K562 (cell line): ENCODE data around the gene TENT4A. TPM values are rescaled to one million over a fixed set of nuclear protein-coding genes. Genes with fewer than 3 reads are reported as not detected.

Source experiments
- ATAC-seq: fragments of 200-7000 bp; cut with Tn5 transposase; 3 replicates; pipeline ENCODE4 v1.9.1; 2020; ENCODE audit warnings: moderate library complexity
- BruUV-seq: library from RNA; stranded (reverse); fragments of 400-500 nt; replicated peaks from 2 replicates; lab custom pipeline; 2021; lab: Mats Ljungman, UMichigan
- CTCF ChIA-PET: fragments of 300-600 bp; formaldehyde crosslinking; extraction: SDS; loops from one replicate; lab custom pipeline; 2021; ENCODE audit warnings: low intra/inter-chr PET ratio; lab: Yijun Ruan, JAX
- POLR2A ChIA-PET: fragments of 300-600, 350-650 bp; sonication (Branson Sonifier 250); formaldehyde crosslinking; extraction: SDS; loops from one replicate; lab custom pipeline; 2021; ENCODE audit warnings: antibody characterized with exemption, inconsistent platforms; lab: Yijun Ruan, JAX
- DNase-seq, 4 experiments: peaks; one replicate each; pipeline versions ENCODE4 v3.0.0 to v3.0.0-alpha.2; 2011 to 2018; ENCODE audit warnings: low spot score in 3 of 4, mixed read lengths in 3 of 4; ENCODE audit errors: extremely low read depth in 1 of 4
- FAIRE-seq: peaks from 2 replicates; lab custom pipeline; 2011; peaks lifted over from hg19 to GRCh38; lab: Jason Lieb, UNC
- H2AFZ ChIP-seq: 2 replicates; pipeline ENCODE4 v1.6.0; 2011; ENCODE audit warnings: low read depth, low read length, control low read depth, inconsistent platforms
- H3K27ac ChIP-seq: fragments of 200-600 bp; 3 replicates; pipeline ENCODE4 v1.8.0; 2011; ENCODE audit warnings: low read depth, mild to moderate bottlenecking, control low read depth, inconsistent platforms, low read length, moderate library complexity, mixed read lengths; ENCODE audit errors: extremely low read depth
- H3K27me3 ChIP-seq, 2 experiments: fragments of 300-600 bp in 1 of 2; 2 replicates in 1 of 2; 3 replicates in 1 of 2; pipeline versions ENCODE4 v1.6.0 to v1.8.0; 2011; ENCODE audit warnings: inconsistent platforms in 2 of 2, low read length in 2 of 2, mild to moderate bottlenecking in 1 of 2, mixed read lengths in 1 of 2, moderate library complexity in 1 of 2; ENCODE audit not compliant: control insufficient read depth in 2 of 2, insufficient read depth in 2 of 2
- H3K36me3 ChIP-seq: fragments of 300-600 bp; 3 replicates; pipeline ENCODE4 v1.8.0; 2011; ENCODE audit warnings: mild to moderate bottlenecking, low read length, inconsistent platforms; ENCODE audit not compliant: control insufficient read depth, insufficient read depth
- H3K4me1 ChIP-seq, 2 experiments: fragments of 200-600 bp in 1 of 2; replicated peaks in 1 of 2; 2 replicates in 1 of 2; 3 replicates in 1 of 2; pipeline versions ENCODE4 v1.5.1 to v1.8.0; 2011; ENCODE audit warnings: inconsistent platforms in 2 of 2, low read length in 2 of 2, mild to moderate bottlenecking in 1 of 2, mixed read lengths in 1 of 2, moderate library complexity in 1 of 2; ENCODE audit not compliant: control insufficient read depth in 2 of 2, insufficient read depth in 2 of 2
- H3K4me2 ChIP-seq: 2 replicates; pipeline ENCODE4 v1.6.1; 2011; ENCODE audit warnings: low read length, control low read depth, inconsistent platforms, mixed read lengths; ENCODE audit not compliant: insufficient read depth
- H3K4me3 ChIP-seq: fragments of 200-600 bp; sonication (generic), shearing (Covaris generic); 2 replicates; pipeline ENCODE4 v1.5.1; 2016; ENCODE audit warnings: control low read depth, inconsistent platforms
- H3K79me2 ChIP-seq: fragments of 200-600 bp; 3 replicates; pipeline ENCODE4 v1.8.0; 2011; ENCODE audit warnings: low read length, inconsistent platforms; ENCODE audit not compliant: control insufficient read depth, insufficient read depth
- H3K9ac ChIP-seq, 2 experiments: 2 replicates each; pipeline versions ENCODE4 v1.6.0 to v1.6.1; 2011; ENCODE audit warnings: low read depth in 2 of 2, low read length in 2 of 2, control low read depth in 1 of 2, inconsistent platforms in 1 of 2, mild to moderate bottlenecking in 1 of 2, mixed read lengths in 1 of 2; ENCODE audit not compliant: insufficient read depth in 1 of 2
- H3K9me1 ChIP-seq: one replicate; pipeline ENCODE4 v1.6.0; 2011; ENCODE audit warnings: inconsistent platforms, mild to moderate bottlenecking, low read length, moderate library complexity; ENCODE audit not compliant: control insufficient read depth, insufficient read depth
- H3K9me3 ChIP-seq: replicated peaks from 2 replicates; pipeline ENCODE4 v1.5.1; 2011; ENCODE audit warnings: low read depth, low read length, inconsistent platforms; ENCODE audit not compliant: control insufficient read depth, insufficient read depth
- H4K20me1 ChIP-seq: replicated peaks from 2 replicates; pipeline ENCODE4 v1.6.1; 2011; ENCODE audit warnings: low read length, inconsistent platforms, mixed read lengths; ENCODE audit not compliant: control insufficient read depth, insufficient read depth
- E2F5 ChIP-seq: sonication (generic); formaldehyde crosslinking; IDR thresholded peaks from 2 replicates; pipeline ENCODE4 v1.8.0; 2022; ENCODE audit warnings: mild to moderate bottlenecking, missing genetic modification reagents
- GABPB2 ChIP-seq: fragments of 250-450 bp; sonication (Bioruptor Pico); conservative IDR thresholded peaks from 2 replicates; pipeline ENCODE4 v1.5.1; 2021; ENCODE audit warnings: mild to moderate bottlenecking
- IRF9 ChIP-seq: fragments of 450-650 bp; IDR thresholded peaks from 2 replicates; pipeline ENCODE4 v1.6.1; 2016; ENCODE audit warnings: missing biosample characterization, missing genetic modification characterization
- REST ChIP-seq, 2 experiments: fragments of 450-650 bp; formaldehyde crosslinking in 1 of 2; IDR thresholded peaks; 2 replicates each; pipeline versions ENCODE4 v1.4.0 to v1.6.1; 2014 to 2020; ENCODE audit warnings: mild to moderate bottlenecking in 2 of 2, borderline replicate concordance in 1 of 2, low read depth in 1 of 2
- ZNF140 ChIP-seq: fragments of 250-450 bp; sonication (Bioruptor Pico); IDR thresholded peaks from 2 replicates; pipeline ENCODE4 v1.8.0; 2021; ENCODE audit warnings: moderate library complexity, mild to moderate bottlenecking, inconsistent platforms
- ZNF395 ChIP-seq: fragments of 200-800 bp; sonication (Bioruptor generic); IDR thresholded peaks from 2 replicates; pipeline ENCODE4 v1.6.1; 2017; ENCODE audit warnings: missing genetic modification characterization, missing compliant biosample characterization
- ZNF436 ChIP-seq: fragments of 250-450, 450-650 bp; sonication (Bioruptor Pico); formaldehyde crosslinking; IDR thresholded peaks from 2 replicates; pipeline ENCODE4 v1.7.0; 2020; ENCODE audit warnings: mild to moderate bottlenecking
- ZNF740 ChIP-seq, 3 experiments: fragments of 200-800 bp in 1 of 3; sonication (Bioruptor generic) in 1 of 3; sonication (generic) in 1 of 3; formaldehyde crosslinking in 1 of 3; IDR thresholded peaks; 2 replicates each; pipeline versions ENCODE4 v1.6.1 to v1.8.0; 2016 to 2022; ENCODE audit warnings: mild to moderate bottlenecking in 2 of 3, missing compliant biosample characterization in 2 of 3, missing genetic modification characterization in 2 of 3, missing genetic modification reagents in 1 of 3
- ZNF780A ChIP-seq: fragments of 250-450 bp; sonication (Bioruptor Pico); IDR thresholded peaks from 2 replicates; pipeline ENCODE4 v1.5.0; 2021; ENCODE audit warnings: mild to moderate bottlenecking
- WGBS: fragments of 100-300 bp; shearing (Covaris generic); methylation state at CpG from one replicate; pipeline ENCODE4 v1.1.6; 2016; ENCODE audit warnings: low coverage, mixed read lengths; ENCODE audit not compliant: insufficient coverage; ENCODE audit errors: missing lambda C conversion rate; 5-methylcytosine and 5-hydroxymethylcytosine counted together
- in situ Hi-C: fragments of 300-500 bp; cut with MboI; formaldehyde crosslinking; loops from 4 replicates; pipeline ENCODE4 v1.15.0; 2018; ENCODE audit warnings: inconsistent platforms, mixed read lengths
- intact Hi-C: fragments of 100-400 bp; cut with micrococcal nuclease; formaldehyde crosslinking; loops from 2 replicates; pipeline ENCODE4 v1.14.2; 2022
- polyA plus RNA-seq, 8 experiments: library from polyadenylated mRNA; depleted of rRNA in 4 of 8; stranded (reverse) in 5 of 8; unstranded in 3 of 8; fragments of >200 nt; fragmentation: Nextera tagmentation in 2 of 8; fragmentation: Illumina TruSeq in 1 of 8; extraction: Ambion mirVana in 2 of 8; extraction: Trizol in 1 of 8; gene quantifications; 2 replicates each; pipeline versions ENCODE4 v1.2.1 to v1.2.3, GENCODE V29; 2011 to 2014; ENCODE audit warnings: inconsistent platforms in 1 of 8, missing spikeins in 1 of 8
- total RNA-seq, 7 experiments: library from RNA; depleted of rRNA in 6 of 7; stranded (reverse); fragments of >200 nt in 6 of 7; fragmentation: Illumina TruSeq in 2 of 7; extraction: Trizol in 2 of 7; gene quantifications; 2 replicates each; pipeline versions ENCODE4 v1.2.1 to v1.2.3, GENCODE V29; 2011 to 2021; ENCODE audit warnings: low replicate concordance in 1 of 7

The TENT4A gene
- total and polyA plus RNA-seq, 9 of the 15 experiments (the other 6 are each of a cell fraction or from before 2014, with no cell fraction given): 1.3 to 27.3 (median 13.0) TPM

- no peak for DNase-seq
- no peak overlapping the region for H3K27ac ChIP-seq
- WGBS: 0% methylated on average over 2 of the region's 2 CpGs
- H4K20me1 ChIP-seq: no peaks in the 10 kb centered on the region; the same call in 1 of the 2 replicates
- intact Hi-C loops (no loop called here), in situ Hi-C loops (no loop called here)
- H3K9ac ChIP-seq: no peak overlapping the region
- FAIRE-seq: no peak
- BruUV-seq: no TSS peak
- H3K36me3 ChIP-seq: no peaks in the 10 kb centered on the region
- H3K27me3 ChIP-seq: peaks cover 35 to 51% of the 10 kb centered on the region in 2 experiments
- no peak overlapping the region for H3K4me3 ChIP-seq
- H3K9me1 ChIP-seq: no peaks in the 10 kb centered on the region
- no peaks in the 10 kb centered on the region for H3K79me2 ChIP-seq
- POLR2A ChIA-PET: no interaction called here
- H3K9me3 ChIP-seq: no peaks in the 10 kb centered on the region
- H3K4me2 ChIP-seq: no peak overlapping the region
- no peak for ATAC-seq
- H2AFZ ChIP-seq: no peak overlapping the region
- CTCF ChIA-PET: no interaction called here
- H3K4me1 ChIP-seq: no peaks in the 10 kb centered on the region; a peak in 1 of 5 replicates
- TF ChIP-seq ZNF780A (no peak), E2F5 (CRISPR knock-in tag) (no peak), ZNF740 (CRISPR knock-in tag; IDR thresholded peaks at IDR 0.05) (no peak), ZNF740 (tag; IDR thresholded peaks at IDR 0.05) (no peak), ZNF140 (CRISPR knock-in tag) (no peak), IRF9 (no peak), GABPB2 (CRISPR knock-in tag) (no peak), ZNF395 (no peak), ZNF436 (no peak), REST (IDR thresholded peaks at IDR 0.05; ENCODE audit: borderline replicate concordance) (no peak), REST (CRISPR knock-in tag; IDR thresholded peaks at IDR 0.05; ENCODE audit: low read depth) (no peak)
Measured at GRCh38 chr5:6785861-6786180, 72.6 kb downstream of the TENT4A start.
